ENCODE measurements around the gene BCAN. TPM values are rescaled to one million over a fixed set of nuclear protein-coding genes. Genes with fewer than 3 reads are reported as not detected.
A peak's percentile ranks its signal among the peaks of the same experiment; 100 is the strongest.

Gene BCAN
- total and polyA plus RNA-seq, 2 experiments from 2014 or later = 2.3 to 5.5 TPM

- TF ChIP-seq ZNF462 (CRISPR knock-in tag; IDR thresholded peaks at IDR 0.05) = peak; percentile 44; the same call in 1 of the 2 replicates
Observed at GRCh38 chr1:156691665-156692440, 49.9 kb downstream of the BCAN start (continued).

DNA sequence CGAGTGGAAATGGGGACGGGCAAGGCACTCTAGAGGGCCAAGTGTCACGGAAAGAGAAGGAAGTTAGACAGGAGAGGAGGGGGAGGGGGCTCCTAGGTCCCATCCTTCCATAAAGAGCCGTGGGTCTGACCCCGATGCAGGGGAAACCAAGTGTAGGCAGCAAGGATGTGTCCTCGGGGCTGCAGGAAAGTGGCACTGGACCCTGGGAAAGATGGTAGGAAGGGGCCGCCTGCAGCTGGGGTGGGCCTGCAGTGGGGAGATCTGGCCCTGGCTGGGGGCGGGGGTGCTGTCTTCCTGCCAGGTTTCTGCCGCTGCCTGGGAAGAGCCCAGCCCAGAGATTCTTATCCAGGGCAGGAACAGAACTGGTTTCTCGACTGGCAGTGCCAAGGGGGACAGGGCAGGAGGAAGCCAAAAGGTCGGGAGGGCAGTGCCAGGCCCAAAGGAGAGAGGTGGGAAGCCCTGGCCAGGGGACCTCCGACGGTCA is 50.6 kb downstream of the BCAN start:
- peaks cover 66% of the 10 kb centered on the region for H3K4me1 Mint-ChIP-seq
- H3K4me3 ChIP-seq = peak overlapping the region; percentile 51
- H3K36me3 Mint-ChIP-seq (ENCODE audit: low read depth) = peaks cover under 1% of the 10 kb centered on the region; the same call in 2 of the 3 replicates
- peak overlapping the region; percentile 89 for H3K4me2 ChIP-seq
- H3K27ac Mint-ChIP-seq = peak overlapping the region; percentile 85
- ATAC-seq (peak; percentile 2; the same call in 2 of the 3 replicates), DNase-seq (ENCODE audit: low spot score) (no peak)
- H3K27me3 Mint-ChIP-seq (ENCODE audit: insufficient read depth, low read depth, poor library complexity) = peaks cover 22% of the 10 kb centered on the region
- no peak overlapping the region for H2AFZ ChIP-seq
- H3F3A ChIP-seq (replicated peaks; ENCODE audit: low read depth) = peaks cover 36% of the 10 kb centered on the region
- no peaks in the 10 kb centered on the region for H3K36me3 ChIP-seq (ENCODE audit: insufficient read depth)
- no peaks in the 10 kb centered on the region for H3K9me2 ChIP-seq (ENCODE audit: insufficient read depth)
- no peaks in the 10 kb centered on the region for H4K20me1 ChIP-seq (replicated peaks; ENCODE audit: insufficient read depth)
- peaks cover 22% of the 10 kb centered on the region for H3K27me3 ChIP-seq (ENCODE audit: insufficient read depth)
- H3K4me3 Mint-ChIP-seq = peak overlapping the region; percentile 55
- no peaks in the 10 kb centered on the region; the same call in 2 of the 3 replicates for H3K9me3 Mint-ChIP-seq
- H3K4me1 ChIP-seq (ENCODE audit: insufficient read depth) = peaks cover 53% of the 10 kb centered on the region
- peak overlapping the region; percentile 96 for H3K27ac ChIP-seq (ENCODE audit: low read depth)
- H3K79me2 ChIP-seq (replicated peaks; ENCODE audit: insufficient read depth) = no peaks in the 10 kb centered on the region
- TF ChIP-seq STAT1 (IDR thresholded peaks at IDR 0.05; ENCODE audit: unreplicated experiment) (no peak), ETS1 (IDR thresholded peaks at IDR 0.05) (no peak), NANOG (IDR thresholded peaks at IDR 0.05; ENCODE audit: borderline replicate concordance) (no peak), ZNF331 (CRISPR knock-in tag; IDR thresholded peaks at IDR 0.05; ENCODE audit: low read depth) (no peak)
- TF ChIP-seq, protein P1, sequence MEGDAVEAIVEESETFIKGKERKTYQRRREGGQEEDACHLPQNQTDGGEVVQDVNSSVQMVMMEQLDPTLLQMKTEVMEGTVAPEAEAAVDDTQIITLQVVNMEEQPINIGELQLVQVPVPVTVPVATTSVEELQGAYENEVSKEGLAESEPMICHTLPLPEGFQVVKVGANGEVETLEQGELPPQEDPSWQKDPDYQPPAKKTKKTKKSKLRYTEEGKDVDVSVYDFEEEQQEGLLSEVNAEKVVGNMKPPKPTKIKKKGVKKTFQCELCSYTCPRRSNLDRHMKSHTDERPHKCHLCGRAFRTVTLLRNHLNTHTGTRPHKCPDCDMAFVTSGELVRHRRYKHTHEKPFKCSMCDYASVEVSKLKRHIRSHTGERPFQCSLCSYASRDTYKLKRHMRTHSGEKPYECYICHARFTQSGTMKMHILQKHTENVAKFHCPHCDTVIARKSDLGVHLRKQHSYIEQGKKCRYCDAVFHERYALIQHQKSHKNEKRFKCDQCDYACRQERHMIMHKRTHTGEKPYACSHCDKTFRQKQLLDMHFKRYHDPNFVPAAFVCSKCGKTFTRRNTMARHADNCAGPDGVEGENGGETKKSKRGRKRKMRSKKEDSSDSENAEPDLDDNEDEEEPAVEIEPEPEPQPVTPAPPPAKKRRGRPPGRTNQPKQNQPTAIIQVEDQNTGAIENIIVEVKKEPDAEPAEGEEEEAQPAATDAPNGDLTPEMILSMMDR (conservative IDR thresholded peaks at IDR 0.05; ENCODE audit: low read depth in 2 of 2) = no peak
- TF ChIP-seq, protein P2, sequence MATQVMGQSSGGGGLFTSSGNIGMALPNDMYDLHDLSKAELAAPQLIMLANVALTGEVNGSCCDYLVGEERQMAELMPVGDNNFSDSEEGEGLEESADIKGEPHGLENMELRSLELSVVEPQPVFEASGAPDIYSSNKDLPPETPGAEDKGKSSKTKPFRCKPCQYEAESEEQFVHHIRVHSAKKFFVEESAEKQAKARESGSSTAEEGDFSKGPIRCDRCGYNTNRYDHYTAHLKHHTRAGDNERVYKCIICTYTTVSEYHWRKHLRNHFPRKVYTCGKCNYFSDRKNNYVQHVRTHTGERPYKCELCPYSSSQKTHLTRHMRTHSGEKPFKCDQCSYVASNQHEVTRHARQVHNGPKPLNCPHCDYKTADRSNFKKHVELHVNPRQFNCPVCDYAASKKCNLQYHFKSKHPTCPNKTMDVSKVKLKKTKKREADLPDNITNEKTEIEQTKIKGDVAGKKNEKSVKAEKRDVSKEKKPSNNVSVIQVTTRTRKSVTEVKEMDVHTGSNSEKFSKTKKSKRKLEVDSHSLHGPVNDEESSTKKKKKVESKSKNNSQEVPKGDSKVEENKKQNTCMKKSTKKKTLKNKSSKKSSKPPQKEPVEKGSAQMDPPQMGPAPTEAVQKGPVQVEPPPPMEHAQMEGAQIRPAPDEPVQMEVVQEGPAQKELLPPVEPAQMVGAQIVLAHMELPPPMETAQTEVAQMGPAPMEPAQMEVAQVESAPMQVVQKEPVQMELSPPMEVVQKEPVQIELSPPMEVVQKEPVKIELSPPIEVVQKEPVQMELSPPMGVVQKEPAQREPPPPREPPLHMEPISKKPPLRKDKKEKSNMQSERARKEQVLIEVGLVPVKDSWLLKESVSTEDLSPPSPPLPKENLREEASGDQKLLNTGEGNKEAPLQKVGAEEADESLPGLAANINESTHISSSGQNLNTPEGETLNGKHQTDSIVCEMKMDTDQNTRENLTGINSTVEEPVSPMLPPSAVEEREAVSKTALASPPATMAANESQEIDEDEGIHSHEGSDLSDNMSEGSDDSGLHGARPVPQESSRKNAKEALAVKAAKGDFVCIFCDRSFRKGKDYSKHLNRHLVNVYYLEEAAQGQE (IDR thresholded peaks at IDR 0.05; ENCODE audit: unreplicated experiment) = no peak

Data from GM23338 (cell line).